T-helper 2 cell treated with Interferon-gamma antibody and Interleukin-4, amounts not matched to agents 5 μg/mL and 100 μg/mL, for 36 hours (primary cell): Measurements from ENCODE around the gene IRF8.
A peak's percentile ranks its signal among the peaks of the same experiment; 100 is the strongest.

ENCODE experiments used
- DNase-seq: peaks from one replicate; pipeline ENCODE4 v3.0.0; 2021; ENCODE audit warnings: low spot score
- H3K27ac Mint-ChIP-seq: one replicate; pipeline ENCODE4 v1.8.0; 2021; ENCODE audit warnings: mild to moderate bottlenecking, mixed read lengths
- H3K27me3 Mint-ChIP-seq: one replicate; pipeline ENCODE4 v1.8.0; 2021; ENCODE audit warnings: low read depth, mixed read lengths
- H3K36me3 Mint-ChIP-seq: one replicate; pipeline ENCODE4 v1.8.0; 2021; ENCODE audit warnings: low read depth, mixed read lengths
- H3K4me1 Mint-ChIP-seq: one replicate; pipeline ENCODE4 v1.8.0; 2021; ENCODE audit warnings: low read depth, mixed read lengths
- H3K4me3 Mint-ChIP-seq: one replicate; pipeline ENCODE4 v1.8.0; 2022; ENCODE audit warnings: mild to moderate bottlenecking, moderate library complexity, mixed read lengths
- H3K9me3 Mint-ChIP-seq: one replicate; pipeline ENCODE4 v1.8.0; 2021; ENCODE audit warnings: mixed read lengths

The IRF8 gene

DNA sequence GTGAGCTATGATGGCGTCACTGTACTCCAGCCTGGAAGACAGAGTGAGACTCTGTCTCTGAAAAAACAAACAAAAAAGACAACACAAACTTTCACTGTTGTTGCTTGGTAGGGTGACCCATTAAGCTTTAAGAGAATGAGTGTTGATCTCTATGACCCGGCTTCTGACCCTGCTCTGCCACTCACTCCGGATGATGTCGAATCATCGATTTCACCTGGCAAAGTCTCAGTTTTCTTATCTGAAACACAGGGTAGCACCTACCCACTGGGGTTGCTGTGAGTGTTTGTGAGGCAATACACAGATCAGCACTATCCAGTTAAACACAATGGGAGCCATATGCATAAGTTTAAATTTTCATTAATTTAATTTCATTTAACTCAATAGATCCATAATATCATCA, 20.6 kb upstream of the IRF8 start:
- no peaks in the 10 kb centered on the region for H3K36me3 Mint-ChIP-seq
- DNase-seq: no peak
- peaks cover 44% of the 10 kb centered on the region for H3K27me3 Mint-ChIP-seq
- H3K9me3 Mint-ChIP-seq: no peaks in the 10 kb centered on the region
- H3K4me1 Mint-ChIP-seq: no peaks in the 10 kb centered on the region
- H3K4me3 Mint-ChIP-seq: no peak overlapping the region
- H3K27ac Mint-ChIP-seq: no peak overlapping the region

- Mint-ChIP-seq H3K27ac (no peak overlapping the region), H3K4me1 (no peaks in the 10 kb centered on the region), H3K9me3 (no peaks in the 10 kb centered on the region), H3K27me3 (peaks cover 46% of the 10 kb centered on the region), H3K4me3 (no peak overlapping the region), H3K36me3 (no peaks in the 10 kb centered on the region)
- no peak for DNase-seq
Observed at GRCh38 chr16:85878875-85879274, 20.1 kb upstream of the IRF8 start.

DNA sequence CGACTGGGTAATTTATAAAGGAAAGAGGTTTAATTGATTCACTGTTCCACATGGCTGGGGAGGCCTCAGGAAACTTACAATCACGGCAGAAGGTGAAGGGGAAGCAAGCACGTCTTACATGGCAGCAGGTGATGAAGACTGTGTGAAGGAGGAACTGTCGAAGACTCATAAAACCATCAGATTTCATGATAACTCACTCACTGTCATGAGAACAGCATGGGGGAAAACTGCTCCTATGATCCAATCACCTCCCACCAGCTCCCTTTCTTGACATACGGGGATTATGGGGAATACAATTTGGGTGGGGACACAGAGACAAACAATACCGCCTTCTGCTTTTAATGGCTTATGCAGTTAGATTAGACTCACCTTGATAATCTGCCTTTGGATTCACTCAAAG, 19.4 kb upstream of the IRF8 start:
- Mint-ChIP-seq H3K27ac (no peak overlapping the region), H3K4me3 (no peak overlapping the region), H3K27me3 (peaks cover 51% of the 10 kb centered on the region), H3K4me1 (no peaks in the 10 kb centered on the region), H3K36me3 (no peaks in the 10 kb centered on the region), H3K9me3 (no peaks in the 10 kb centered on the region)
- DNase-seq: no peak

- H3K9me3 Mint-ChIP-seq: no peaks in the 10 kb centered on the region
- H3K36me3 Mint-ChIP-seq: no peaks in the 10 kb centered on the region
- no peak overlapping the region for H3K4me3 Mint-ChIP-seq
- no peak overlapping the region for H3K27ac Mint-ChIP-seq
- peaks cover 48% of the 10 kb centered on the region for H3K27me3 Mint-ChIP-seq
- H3K4me1 Mint-ChIP-seq: no peaks in the 10 kb centered on the region
- DNase-seq: no peak
Observed at GRCh38 chr16:85879975-85880831, 18.8 kb upstream of the IRF8 start.

GRCh38 chr16:85880861-85881260, 18.1 kb upstream of the IRF8 start:
- Mint-ChIP-seq H3K27me3 (peaks cover 42% of the 10 kb centered on the region), H3K4me3 (no peak overlapping the region), H3K9me3 (no peaks in the 10 kb centered on the region), H3K36me3 (no peaks in the 10 kb centered on the region), H3K27ac (no peak overlapping the region), H3K4me1 (no peaks in the 10 kb centered on the region)
- no peak for DNase-seq

GRCh38 chr16:85881436-85881835, 17.5 kb upstream of the IRF8 start:
- Mint-ChIP-seq H3K4me1 (no peaks in the 10 kb centered on the region), H3K27me3 (peaks cover 41% of the 10 kb centered on the region), H3K4me3 (no peak overlapping the region), H3K36me3 (no peaks in the 10 kb centered on the region), H3K27ac (no peak overlapping the region), H3K9me3 (no peaks in the 10 kb centered on the region)
- no peak for DNase-seq

GRCh38 chr16:85882181-85882810, 16.7 kb upstream of the IRF8 start:
- Mint-ChIP-seq H3K9me3 (no peaks in the 10 kb centered on the region), H3K36me3 (no peaks in the 10 kb centered on the region), H3K27ac (no peak overlapping the region), H3K4me1 (no peaks in the 10 kb centered on the region), H3K27me3 (peaks cover 45% of the 10 kb centered on the region), H3K4me3 (no peak overlapping the region)
- DNase-seq: no peak

DNA sequence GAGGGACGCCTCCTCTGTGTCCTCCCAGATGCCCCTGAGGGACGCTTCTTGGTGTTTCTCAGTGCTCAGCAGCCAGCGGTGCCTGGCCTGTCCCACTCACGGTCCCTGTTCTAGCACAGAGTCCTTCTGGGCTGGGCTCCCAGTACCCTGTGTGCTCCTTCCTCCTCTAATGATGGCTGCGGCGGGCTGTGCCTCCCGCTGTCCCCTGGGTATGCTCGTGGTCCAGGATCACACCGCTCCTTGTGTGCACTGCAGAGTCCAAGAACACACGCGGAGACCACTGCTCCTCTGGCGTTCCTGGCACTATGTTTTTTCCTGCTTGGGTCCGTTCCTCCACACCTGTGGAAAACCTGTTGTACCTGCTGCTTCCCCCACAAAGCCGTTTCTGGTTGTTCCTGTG, 15.1 kb upstream of the IRF8 start:
- no peaks in the 10 kb centered on the region for H3K36me3 Mint-ChIP-seq
- peaks cover 52% of the 10 kb centered on the region for H3K27me3 Mint-ChIP-seq
- no peak overlapping the region for H3K4me3 Mint-ChIP-seq
- H3K9me3 Mint-ChIP-seq: no peaks in the 10 kb centered on the region
- no peak overlapping the region for H3K27ac Mint-ChIP-seq
- peaks cover 5% of the 10 kb centered on the region for H3K4me1 Mint-ChIP-seq
- no peak for DNase-seq

DNA sequence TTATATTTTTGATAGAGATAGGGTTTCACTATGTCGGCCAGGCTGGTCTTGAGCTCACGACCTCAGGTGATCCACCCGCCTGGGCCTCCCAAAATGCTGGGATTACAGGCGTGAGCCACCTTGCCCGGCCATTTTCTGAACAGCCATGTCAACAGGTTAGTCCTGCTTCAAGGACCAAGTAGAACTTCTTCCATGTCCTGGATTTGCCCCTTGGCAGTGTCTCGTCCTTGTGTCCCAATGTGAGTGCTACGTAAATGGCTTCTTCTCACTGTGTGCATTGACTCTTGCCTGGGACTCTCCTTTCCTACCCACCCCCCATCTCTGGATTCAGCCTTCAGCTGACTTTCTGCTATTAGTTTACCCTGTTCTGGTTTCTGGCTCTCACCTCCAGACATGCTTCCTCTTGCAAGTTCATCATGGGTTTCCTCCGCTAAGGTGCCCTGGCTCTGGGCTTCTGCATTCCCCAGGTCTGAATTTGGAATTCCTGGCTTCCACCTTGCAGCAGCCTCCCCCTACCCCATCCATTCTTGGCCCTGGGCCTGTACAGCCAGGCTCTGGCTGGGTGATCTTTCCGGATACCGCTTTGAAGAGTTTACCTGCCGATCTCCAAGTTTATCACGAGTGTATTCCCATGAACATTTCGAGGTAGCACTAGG, 14.0 kb upstream of the IRF8 start:
- no peaks in the 10 kb centered on the region for H3K36me3 Mint-ChIP-seq
- no peak overlapping the region for H3K27ac Mint-ChIP-seq
- no peak overlapping the region for H3K4me3 Mint-ChIP-seq
- no peak for DNase-seq
- no peaks in the 10 kb centered on the region for H3K9me3 Mint-ChIP-seq
- peaks cover 45% of the 10 kb centered on the region for H3K27me3 Mint-ChIP-seq
- peaks cover 11% of the 10 kb centered on the region for H3K4me1 Mint-ChIP-seq

DNA sequence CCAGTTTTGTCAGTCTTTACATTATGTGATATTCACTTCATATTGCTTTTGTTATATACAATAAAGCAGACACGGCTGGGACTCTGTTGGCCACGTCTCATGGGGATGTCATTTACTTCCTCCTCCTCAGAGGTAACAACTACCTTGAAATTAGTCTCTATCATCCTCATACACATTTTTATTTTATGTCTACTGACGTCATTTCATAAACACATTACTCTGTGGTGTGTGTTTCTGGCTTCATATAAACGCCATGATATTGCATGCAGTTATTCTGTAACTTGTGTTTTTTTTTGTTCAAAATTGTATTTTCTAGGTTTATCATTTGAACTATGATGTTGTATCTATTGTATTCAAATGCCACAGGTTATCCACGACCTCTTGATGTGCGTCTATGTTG, 13.4 kb upstream of the IRF8 start:
- H3K9me3 Mint-ChIP-seq: no peaks in the 10 kb centered on the region
- H3K36me3 Mint-ChIP-seq: no peaks in the 10 kb centered on the region
- H3K27ac Mint-ChIP-seq: no peak overlapping the region
- peaks cover 11% of the 10 kb centered on the region for H3K4me1 Mint-ChIP-seq
- H3K4me3 Mint-ChIP-seq: no peak overlapping the region
- DNase-seq: no peak
- H3K27me3 Mint-ChIP-seq: peaks cover 39% of the 10 kb centered on the region

DNA sequence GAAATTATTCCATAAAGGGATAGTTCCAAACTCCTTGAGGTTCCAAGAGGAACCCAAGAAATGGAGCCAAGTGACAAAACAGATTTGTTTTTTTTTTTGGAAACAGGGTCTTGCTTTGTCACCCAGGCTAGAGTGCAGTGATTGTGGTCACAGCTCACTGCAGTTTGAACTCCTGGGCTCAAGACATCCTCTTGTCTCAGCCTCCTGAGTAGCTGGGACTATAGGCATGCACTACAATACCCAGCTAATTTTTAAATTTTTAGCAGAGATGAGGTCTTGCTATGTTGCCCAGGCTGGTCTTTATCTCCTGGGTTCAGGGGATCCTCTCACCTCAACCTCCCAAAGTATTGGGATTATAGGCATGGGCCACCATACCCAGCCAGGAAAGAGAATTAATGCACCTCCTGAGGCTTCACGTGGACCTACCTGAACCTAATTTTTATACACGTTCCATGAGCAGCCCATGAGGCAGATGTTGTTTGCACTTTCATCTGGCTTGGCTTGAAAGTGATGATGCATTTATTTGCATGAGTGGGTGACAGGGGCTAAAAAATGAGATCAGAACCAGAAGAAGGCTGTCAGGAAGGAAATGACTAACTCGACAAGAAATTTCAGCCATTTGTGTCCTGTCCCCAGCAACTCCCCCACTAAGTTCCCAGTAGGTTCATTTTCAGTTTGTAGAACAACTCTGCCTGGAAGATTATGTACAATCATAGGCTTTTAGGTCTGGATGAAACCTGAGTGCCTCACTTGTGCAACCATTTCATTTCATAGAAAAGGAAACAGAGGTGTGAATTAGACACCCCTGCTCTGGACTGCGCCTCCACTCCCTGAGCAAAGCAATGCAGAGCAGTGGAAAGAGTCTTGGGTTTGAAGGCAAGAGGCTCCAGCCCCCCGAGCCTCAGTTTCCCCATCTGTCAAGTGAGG, 10.3 kb upstream of the IRF8 start:
- Mint-ChIP-seq H3K4me3 (no peak overlapping the region), H3K9me3 (no peaks in the 10 kb centered on the region), H3K36me3 (no peaks in the 10 kb centered on the region), H3K27me3 (peaks cover 29% of the 10 kb centered on the region), H3K27ac (peak overlapping the region; percentile 8), H3K4me1 (peaks cover 11% of the 10 kb centered on the region)
- peak; percentile 66 for DNase-seq

DNA sequence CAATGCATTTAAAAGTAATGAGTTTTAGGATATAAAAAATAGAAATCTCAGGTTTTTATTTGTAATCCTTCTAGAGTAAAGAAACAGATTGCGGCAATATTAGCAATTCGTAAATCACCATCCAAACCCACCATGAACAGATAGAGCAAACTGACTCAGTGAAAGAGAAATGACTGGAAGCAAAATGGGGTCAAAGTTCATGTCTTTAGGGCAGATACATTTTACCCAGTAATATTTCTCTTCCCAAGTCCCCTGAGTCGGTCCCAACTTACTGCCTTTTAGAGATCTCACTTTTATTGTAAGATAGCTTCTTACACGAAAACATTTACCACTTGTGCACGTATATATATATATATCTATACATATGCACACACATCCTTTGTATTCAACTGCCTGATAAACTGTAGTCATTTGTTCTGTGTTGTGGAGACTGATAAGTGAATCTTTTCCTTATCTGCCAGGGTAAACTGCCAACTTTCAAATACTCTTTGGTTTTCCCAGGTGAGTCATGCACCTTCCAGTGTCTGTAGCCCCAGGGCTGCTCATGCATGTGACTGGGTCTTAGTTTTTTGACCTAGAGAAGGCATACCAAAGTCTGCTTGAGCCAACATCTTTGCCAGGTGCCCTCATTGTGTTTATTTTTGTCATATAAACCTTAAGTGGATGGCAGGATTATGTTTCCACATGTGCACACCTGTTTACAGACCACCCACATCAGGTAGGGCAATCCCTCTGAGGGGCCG, 7.8 kb upstream of the IRF8 start:
- H3K9me3 Mint-ChIP-seq: no peaks in the 10 kb centered on the region
- peaks cover 11% of the 10 kb centered on the region for H3K4me1 Mint-ChIP-seq
- no peaks in the 10 kb centered on the region for H3K36me3 Mint-ChIP-seq
- H3K27me3 Mint-ChIP-seq: peaks cover 39% of the 10 kb centered on the region
- no peak overlapping the region for H3K4me3 Mint-ChIP-seq
- H3K27ac Mint-ChIP-seq: no peak overlapping the region
- DNase-seq: no peak

GRCh38 chr16:85891776-85892166, 7.2 kb upstream of the IRF8 start:
- Mint-ChIP-seq H3K4me3 (no peak overlapping the region), H3K9me3 (no peaks in the 10 kb centered on the region), H3K36me3 (no peaks in the 10 kb centered on the region)

More at GRCh38 chr16:85891776-85892166, 7.2 kb upstream of the IRF8 start:
- no peak overlapping the region for H3K27ac Mint-ChIP-seq
- peaks cover 35% of the 10 kb centered on the region for H3K27me3 Mint-ChIP-seq
- DNase-seq: no peak
- H3K4me1 Mint-ChIP-seq: peaks cover 11% of the 10 kb centered on the region
